ENCODE results near the gene POLD4. TPM values are rescaled to one million over a fixed set of nuclear protein-coding genes. Genes with fewer than 3 reads are reported as not detected.
A peak's percentile ranks its signal among the peaks of the same experiment; 100 is the strongest.

The POLD4 gene
- total RNA-seq, 2 donors from 2014 or later, result 145 to 148 TPM

- Histone ChIP-seq H3K9me3 (no peaks in the 10 kb centered on the region), H3K36me3 (no peaks in the 10 kb centered on the region), H3K4me1 (ENCODE audit: control insufficient read depth in 1 of 2, low read depth in 2 of 2) (peaks cover 14 to 33% of the 10 kb centered on the region in 2 donors), H3K27ac (no peak overlapping the region), H3K27me3 (replicated peaks; ENCODE audit: insufficient read depth) (no peaks in the 10 kb centered on the region), H3K4me3 (no peak overlapping the region)
- no peak for DNase-seq (ENCODE audit: low spot score)
- TF ChIP-seq CTCF (IDR thresholded peaks at IDR 0.05), result no peak
- no peak for ATAC-seq (ENCODE audit: insufficient number of reproducible peaks, low FRiP score, low read depth)
Observed at GRCh38 chr11:67375320-67376055, 22.1 kb upstream of the POLD4 start.

GRCh38 chr11:67374571-67375281 lies 21.4 kb upstream of the POLD4 start:
- DNase-seq (ENCODE audit: low spot score), result no peak
- H3K4me1 ChIP-seq (ENCODE audit: control insufficient read depth in 1 of 2, low read depth in 2 of 2), result peaks cover 19 to 39% of the 10 kb centered on the region in 2 donors
- peak overlapping the region; percentile 92 to 99 for H3K27ac ChIP-seq
- no peaks in the 10 kb centered on the region for H3K36me3 ChIP-seq
- H3K27me3 ChIP-seq (replicated peaks; ENCODE audit: insufficient read depth), result no peaks in the 10 kb centered on the region
- no peak for ATAC-seq (ENCODE audit: insufficient number of reproducible peaks, low FRiP score, low read depth)
- no peak for TF ChIP-seq CTCF (IDR thresholded peaks at IDR 0.05)
- peak overlapping the region; percentile 76 for H3K4me3 ChIP-seq
- H3K9me3 ChIP-seq, result no peaks in the 10 kb centered on the region

DNA sequence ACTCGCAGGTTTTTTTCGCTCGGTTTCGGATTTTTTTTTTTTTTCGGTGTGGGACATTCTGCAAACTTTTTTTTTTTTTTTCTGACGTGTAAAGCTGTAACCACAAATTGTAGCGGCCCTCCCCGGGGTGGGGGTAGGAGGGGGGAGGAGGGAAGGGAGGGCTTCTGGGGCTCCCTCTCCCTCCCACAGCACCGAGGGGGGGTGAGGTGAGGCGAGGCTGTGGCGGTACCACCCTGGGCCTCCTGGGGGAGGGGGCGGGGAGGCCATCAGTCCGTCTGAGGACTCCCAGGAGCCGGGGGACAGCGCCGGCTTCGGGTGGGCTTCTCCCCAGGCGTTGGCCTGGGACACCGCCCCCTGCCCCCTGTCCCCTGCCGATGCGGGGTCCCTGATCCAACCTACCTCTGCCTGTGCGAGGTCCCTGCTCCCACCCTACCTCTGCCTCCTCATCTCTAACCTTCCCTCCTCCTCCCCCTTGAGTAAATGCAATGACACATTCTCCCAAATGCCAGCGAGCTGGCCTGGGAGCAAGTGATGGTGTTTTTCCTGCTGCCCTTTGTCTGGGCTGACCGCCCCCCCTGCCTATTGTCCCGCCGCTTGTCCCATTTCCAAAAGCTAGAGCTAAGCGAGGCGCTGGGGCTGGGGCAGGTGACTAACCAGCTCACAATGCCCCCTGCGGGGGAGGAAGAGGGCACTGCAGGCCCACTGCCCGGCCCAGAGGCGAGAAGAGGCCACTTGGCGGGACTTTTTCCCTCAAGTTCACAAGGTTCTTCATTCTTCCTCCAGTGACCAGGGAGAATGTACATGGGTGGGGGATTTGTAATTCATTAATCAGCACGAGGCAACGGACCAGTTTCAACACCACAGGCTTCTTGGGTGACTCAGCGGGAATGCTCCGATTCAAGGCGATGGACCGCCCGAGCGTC lies 20.6 kb upstream of the POLD4 start:
- peaks cover 23 to 39% of the 10 kb centered on the region in 2 donors for H3K4me1 ChIP-seq (ENCODE audit: control insufficient read depth in 1 of 2, low read depth in 2 of 2)
- no peaks in the 10 kb centered on the region for H3K9me3 ChIP-seq
- TF ChIP-seq CTCF (IDR thresholded peaks at IDR 0.05), result peak; percentile 49
- no peaks in the 10 kb centered on the region for H3K36me3 ChIP-seq
- no peaks in the 10 kb centered on the region for H3K27me3 ChIP-seq (replicated peaks; ENCODE audit: insufficient read depth)
- ATAC-seq (ENCODE audit: insufficient number of reproducible peaks, low FRiP score, low read depth) (peak; percentile 77), DNase-seq (ENCODE audit: low spot score) (peak; percentile 82)
- H3K4me3 ChIP-seq, result peak overlapping the region; percentile 76
- H3K27ac ChIP-seq, result peak overlapping the region; percentile 92 to 99

DNA sequence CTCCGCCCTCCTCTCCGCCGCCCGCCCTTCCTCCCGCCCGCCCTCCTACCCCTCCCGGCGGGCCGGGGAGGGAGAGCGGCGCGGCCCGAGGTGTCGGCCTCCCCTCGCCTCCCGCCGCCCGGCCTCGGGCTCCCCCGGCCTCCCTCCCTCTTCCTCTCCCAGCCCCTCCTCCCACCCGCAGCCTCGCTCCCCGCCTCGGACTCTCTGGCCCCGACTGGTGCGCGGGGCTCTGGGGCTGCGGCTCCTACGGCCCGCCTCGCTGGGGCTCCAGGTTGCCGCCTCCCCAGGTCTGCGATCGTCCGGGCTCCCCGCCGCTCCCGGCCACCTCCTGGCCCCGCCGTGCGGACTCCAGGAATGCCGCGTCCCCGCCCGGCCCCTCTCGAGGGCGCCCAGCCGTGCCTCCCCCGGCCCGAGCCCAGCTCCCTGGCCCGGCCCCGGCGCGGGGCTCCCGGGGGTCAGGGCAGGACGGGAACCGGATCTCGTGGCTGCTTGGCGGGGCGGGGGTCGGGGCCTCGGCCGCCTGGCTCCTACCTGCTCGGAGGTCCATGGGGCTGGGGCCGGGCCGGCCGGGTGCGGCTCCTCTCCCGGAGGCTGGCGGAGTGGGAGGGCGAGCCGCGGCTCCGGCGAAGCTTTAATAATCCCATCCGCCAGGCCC lies 19.8 kb upstream of the POLD4 start, which contains the start of gene CLCF1:
TSS of gene CLCF1 (minus strand) at position 606 of the 655 bp plus-strand sequence. CDS start at position 547, 59 bp downstream.
- H3K36me3 ChIP-seq, result no peaks in the 10 kb centered on the region
- no peak for TF ChIP-seq CTCF (IDR thresholded peaks at IDR 0.05)
- peak within 1 kb of the TSS; percentile 92 to 99 for H3K27ac ChIP-seq
- H3K4me3 ChIP-seq, result peak within 1 kb of the TSS; percentile 76
- H3K9me3 ChIP-seq, result no peaks in the 10 kb centered on the region
- ATAC-seq (ENCODE audit: insufficient number of reproducible peaks, low FRiP score, low read depth), result no peak
- DNase-seq (ENCODE audit: low spot score), result no peak
- no peaks in the 10 kb centered on the region for H3K27me3 ChIP-seq (replicated peaks; ENCODE audit: insufficient read depth)
- H3K4me1 ChIP-seq (ENCODE audit: control insufficient read depth in 1 of 2, low read depth in 2 of 2), result peaks cover 23 to 39% of the 10 kb centered on the region in 2 donors

All from thoracic aorta (tissue), 2 donors.